Stomach (tissue), 4 donors: ENCODE results near the gene SHANK2.

ENCODE experiments used
- CTCF ChIP-seq, 7 experiments: fragments of 450-650 bp in 4 of 7; fragments of 200-600 bp in 3 of 7; sonication (generic) in 3 of 7; IDR thresholded peaks; one replicate each; pipeline ENCODE4 v1.5.1; 2016 to 2019; ENCODE audit warnings: antibody characterized with exemption in 7 of 7, control low read depth in 2 of 7, mild to moderate bottlenecking in 1 of 7
- POLR2A ChIP-seq, 4 donors: fragments of 450-650 bp; IDR thresholded peaks; one replicate each; pipeline ENCODE4 v1.6.1; 2016; ENCODE audit warnings: antibody characterized with exemption in 4 of 4, control low read depth in 2 of 4, mild to moderate bottlenecking in 1 of 4, moderate library complexity in 1 of 4
- POLR2AphosphoS5 ChIP-seq, 3 donors: sonication (generic); formaldehyde crosslinking; IDR thresholded peaks; one replicate each; pipeline ENCODE4 v1.6.1; 2016; ENCODE audit warnings: antibody characterized with exemption in 3 of 3

GRCh38 chr11:71242391-71242790 lies 10.0 kb downstream of the SHANK2 start:
- TF ChIP-seq CTCF (IDR thresholded peaks at IDR 0.05) (no peak), POLR2AphosphoS5 (IDR thresholded peaks at IDR 0.05) (no peak), POLR2A (IDR thresholded peaks at IDR 0.05) (no peak)
